HEK293 (cell line): Measurements from ENCODE around the gene NBDY.

ENCODE experiments used
- CTCF ChIP-seq: fragments of 450-650 bp; formaldehyde crosslinking; IDR thresholded peaks from 2 replicates; pipeline ENCODE4 v1.5.1; 2016; ENCODE audit warnings: missing biosample characterization, missing genetic modification characterization
- HOXD13 ChIP-seq: sonication (generic); formaldehyde crosslinking; IDR thresholded peaks from 2 replicates; pipeline ENCODE4 v1.8.0; 2022; ENCODE audit warnings: missing genetic modification reagents, borderline replicate concordance
- REST ChIP-seq: fragments of 450-650 bp; formaldehyde crosslinking; IDR thresholded peaks from 2 replicates; pipeline ENCODE4 v1.5.1; 2016; ENCODE audit warnings: missing biosample characterization, missing genetic modification characterization
- ZBTB17 ChIP-seq: fragments of 450-650 bp; formaldehyde crosslinking; IDR thresholded peaks from 2 replicates; pipeline ENCODE4 v1.5.1; 2016; ENCODE audit warnings: missing biosample characterization, missing genetic modification characterization
- ZIC2 ChIP-seq: fragments of 450-650 bp; formaldehyde crosslinking; IDR thresholded peaks from 2 replicates; pipeline ENCODE4 v1.5.1; 2016; ENCODE audit warnings: missing biosample characterization, missing genetic modification characterization
- ZNF140 ChIP-seq: fragments of 450-650 bp; formaldehyde crosslinking; IDR thresholded peaks from 2 replicates; pipeline ENCODE4 v1.5.1; 2016; ENCODE audit warnings: missing biosample characterization, missing genetic modification characterization
- ZNF580 ChIP-seq: fragments of 450-650 bp; formaldehyde crosslinking; IDR thresholded peaks from 2 replicates; pipeline ENCODE4 v1.5.1; 2016; ENCODE audit warnings: missing biosample characterization, missing genetic modification characterization

- no peak for TF ChIP-seq ZNF580 (tag by site-specific recombination)
- no peak for TF ChIP-seq ZIC2
- TF ChIP-seq CTCF (tag by site-specific recombination), result peak; percentile 80
- TF ChIP-seq REST (tag by site-specific recombination), result no peak
- no peak for TF ChIP-seq ZBTB17 (tag by site-specific recombination)
- TF ChIP-seq HOXD13 (CRISPR knock-in tag), result no peak
- no peak for TF ChIP-seq ZNF140 (tag by site-specific recombination)
These were observed 70.1 kb downstream of the NBDY start for GRCh38 chrX:56798866-56799758.
